Endometrial microvascular endothelial cells (primary cell): ENCODE data around the gene OR3A3. TPM values are rescaled to one million over a fixed set of nuclear protein-coding genes. Genes with fewer than 3 reads are reported as not detected.
"Not testable (repeated sequence)": the region's sequence is repeated elsewhere in the genome, so short reads cannot be mapped to it uniquely, and the experiment has no call there.

Experiments used
- in situ Hi-C: cut with HindIII; loops from 2 replicates; pipeline ENCODE4 v1.10.0; 2017; ENCODE audit warnings: low sequenced_read_pairs, low pct_unique_long_range_greater_than_20kb; ENCODE audit errors: inconsistent ontology term
- total RNA-seq: library from RNA; depleted of rRNA; stranded (reverse); fragments of >200 nt; gene quantifications from one replicate; pipeline ENCODE4 v1.2.3, GENCODE V29; 2015; ENCODE audit errors: inconsistent ontology term

Gene OR3A3
- total RNA-seq, 1 donor from 2014 or later: not detected

DNA sequence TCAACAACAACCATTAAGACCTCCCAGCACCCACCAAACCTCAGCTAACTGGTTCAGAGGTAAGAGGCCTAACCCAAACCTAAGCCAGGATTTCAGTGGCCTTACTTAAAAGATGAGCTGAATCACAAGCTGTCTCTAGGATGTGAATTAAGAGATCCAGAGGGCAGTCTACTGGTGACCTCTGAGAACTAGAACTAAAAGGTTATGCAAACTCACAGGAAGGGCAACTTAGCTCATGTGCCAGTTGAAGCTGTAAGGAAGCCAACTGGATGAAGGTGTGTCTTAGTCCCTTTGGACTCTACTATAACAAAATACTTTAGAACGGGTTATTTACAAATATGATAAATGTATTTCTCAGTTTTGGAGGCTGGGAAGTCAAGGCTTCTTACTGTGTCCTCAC lies 55.2 kb downstream of the OR3A3 start:
- in situ Hi-C loops: not testable (repeated sequence)

DNA sequence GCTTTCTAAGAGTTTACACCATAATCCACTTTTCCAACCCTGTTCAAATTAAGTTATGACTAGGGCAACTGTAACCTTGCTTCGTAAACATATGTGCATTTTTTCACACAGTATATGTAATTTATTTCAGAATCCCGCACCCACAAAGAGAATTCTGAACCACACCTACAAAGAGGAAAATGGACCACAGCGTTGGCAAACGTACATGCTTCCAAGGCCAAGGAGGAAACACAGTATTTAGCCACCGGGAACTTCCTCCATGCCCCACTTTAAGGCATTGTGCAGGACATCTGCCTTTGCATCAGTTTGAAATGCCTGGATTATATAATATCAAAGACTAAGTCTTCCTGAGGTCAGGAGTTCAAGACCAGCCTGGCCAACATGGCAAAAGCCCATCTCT lies 58.4 kb downstream of the OR3A3 start:
- in situ Hi-C loops: no loop called here

DNA sequence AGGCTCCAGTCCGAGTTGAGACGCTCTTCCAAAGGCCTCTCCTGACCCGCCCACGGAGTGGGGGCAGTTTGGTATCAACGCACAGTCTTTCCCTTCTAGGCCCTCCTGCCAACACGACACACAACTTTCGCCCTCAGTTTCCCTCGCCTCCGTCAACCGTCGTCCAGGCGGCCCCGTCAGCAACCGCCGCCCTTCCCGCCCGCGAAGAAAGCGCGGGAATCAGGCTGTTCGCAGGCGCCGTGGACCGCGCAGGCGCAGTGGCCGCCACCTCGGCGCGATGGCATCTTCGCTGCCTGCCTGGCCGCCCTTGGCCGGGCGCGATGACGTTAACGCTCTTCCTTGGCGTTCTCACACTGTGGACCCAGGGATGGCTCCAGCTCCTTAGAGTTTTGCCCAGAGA lies 60.4 kb downstream of the OR3A3 start, which contains the start of gene SPATA22:
TSS of gene SPATA22 (minus strand) at position 221 of the 400 bp plus-strand sequence. CDS start 2,494 bp downstream, outside the sequence.
- in situ Hi-C loops: no loop called here

DNA sequence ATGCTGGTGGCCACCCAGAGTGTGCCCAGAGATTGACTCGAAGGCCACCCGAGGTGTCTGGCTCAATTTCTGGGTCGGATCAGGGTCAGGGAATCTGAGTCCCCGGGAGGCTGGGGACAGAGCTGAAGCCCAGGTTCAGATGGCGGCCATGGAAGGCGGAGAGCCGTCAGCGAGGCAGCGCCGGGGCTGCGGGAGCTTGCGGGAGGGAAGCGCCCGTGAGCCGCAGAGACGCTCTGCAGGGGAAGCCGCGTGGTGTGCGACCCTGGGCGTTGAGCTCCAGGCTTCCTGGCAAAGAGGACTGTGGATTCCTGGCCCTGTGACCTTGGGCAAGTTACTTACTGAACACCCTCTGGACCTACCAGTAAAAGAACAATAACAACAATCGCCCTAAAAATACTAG lies 61.0 kb downstream of the OR3A3 start:
- in situ Hi-C loops: no loop called here

Other genes with a start within 250 kb of the OR3A3 start
- gene OR1A2, start 213.9 kb upstream of the OR3A3 start, total RNA-seq: not detected
- not detected for gene OR1A1, start 203.7 kb upstream of the OR3A3 start, total RNA-seq
- gene OR3A1, start 113.0 kb upstream of the OR3A3 start, total RNA-seq: not detected
- gene OR3A2, start 25.1 kb upstream of the OR3A3 start, total RNA-seq: not detected
- gene OR1E1, start 13.0 kb upstream of the OR3A3 start, total RNA-seq: not detected
- gene OR1E2, start 22.5 kb downstream of the OR3A3 start, total RNA-seq: not detected
- not detected for gene SPATA22, start 60.4 kb downstream of the OR3A3 start, total RNA-seq
- not detected for gene ASPA, start 64.6 kb downstream of the OR3A3 start, total RNA-seq
- gene TRPV3, start 146.4 kb downstream of the OR3A3 start, total RNA-seq: not detected
- gene TRPV1, start 198.0 kb downstream of the OR3A3 start, total RNA-seq: 1.5 TPM
- 25.1 TPM for gene SHPK, start 224.9 kb downstream of the OR3A3 start, total RNA-seq
- gene CTNS, start 225.4 kb downstream of the OR3A3 start, total RNA-seq: 43.9 TPM